ACHN (cell line): Measurements from ENCODE around the gene GIGYF1.
"Not testable (repeated sequence)": the region's sequence is repeated elsewhere in the genome, so short reads cannot be mapped to it uniquely, and the experiment has no call there.

Experiments
- DNase-seq: peaks from one replicate; pipeline ENCODE4 v3.0.0-alpha.2; 2015
- in situ Hi-C: cut with HindIII; loops from 2 replicates; pipeline ENCODE4 v1.10.0; 2017; ENCODE audit warnings: low sequenced_read_pairs, low pct_ligation_motif_present, low pct_unique_long_range_greater_than_20kb

The GIGYF1 gene

DNA sequence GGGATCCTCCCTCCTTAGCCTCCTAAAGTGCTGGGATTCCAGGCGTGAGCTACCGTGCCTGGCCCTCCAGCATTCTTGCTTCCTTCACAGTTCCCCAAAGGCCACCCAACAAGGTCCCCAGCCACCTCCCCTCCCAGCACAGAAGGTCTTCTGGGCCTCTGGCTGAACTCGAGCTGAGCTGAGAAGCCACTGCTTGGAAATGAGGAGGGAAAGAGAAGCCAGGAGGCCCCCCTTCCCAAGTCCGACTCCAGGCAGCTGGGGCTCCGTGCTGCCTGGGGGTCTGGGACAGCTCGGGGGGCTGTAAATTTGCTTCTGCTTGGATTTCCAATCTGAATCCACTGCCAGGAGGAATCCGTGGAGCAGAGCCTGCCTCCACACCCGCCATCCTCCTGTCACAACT is 20.7 kb upstream of the GIGYF1 start:
- in situ Hi-C loops: loop anchor here (25.0 kb wide), 1 partner anchor 123 kb away; the partner anchor contains the start of gene EPHB4
- no peak for DNase-seq

GRCh38 chr7:100711369-100711768 is 17.3 kb upstream of the GIGYF1 start:
- no peak for DNase-seq
- in situ Hi-C loops: loop anchor here (25.0 kb wide), 1 partner anchor 126 kb away; the partner anchor contains the start of gene EPHB4

GRCh38 chr7:100710452-100710851 is 16.4 kb upstream of the GIGYF1 start:
- no peak for DNase-seq
- in situ Hi-C loops: loop anchor here (25.0 kb wide), 1 partner anchor 127 kb away; the partner anchor contains the start of gene EPHB4

GRCh38 chr7:100708395-100708794 is 14.3 kb upstream of the GIGYF1 start:
- no peak for DNase-seq
- in situ Hi-C loops: loop anchor here (25.0 kb wide), 1 partner anchor 129 kb away; the partner anchor contains the start of gene EPHB4

DNA sequence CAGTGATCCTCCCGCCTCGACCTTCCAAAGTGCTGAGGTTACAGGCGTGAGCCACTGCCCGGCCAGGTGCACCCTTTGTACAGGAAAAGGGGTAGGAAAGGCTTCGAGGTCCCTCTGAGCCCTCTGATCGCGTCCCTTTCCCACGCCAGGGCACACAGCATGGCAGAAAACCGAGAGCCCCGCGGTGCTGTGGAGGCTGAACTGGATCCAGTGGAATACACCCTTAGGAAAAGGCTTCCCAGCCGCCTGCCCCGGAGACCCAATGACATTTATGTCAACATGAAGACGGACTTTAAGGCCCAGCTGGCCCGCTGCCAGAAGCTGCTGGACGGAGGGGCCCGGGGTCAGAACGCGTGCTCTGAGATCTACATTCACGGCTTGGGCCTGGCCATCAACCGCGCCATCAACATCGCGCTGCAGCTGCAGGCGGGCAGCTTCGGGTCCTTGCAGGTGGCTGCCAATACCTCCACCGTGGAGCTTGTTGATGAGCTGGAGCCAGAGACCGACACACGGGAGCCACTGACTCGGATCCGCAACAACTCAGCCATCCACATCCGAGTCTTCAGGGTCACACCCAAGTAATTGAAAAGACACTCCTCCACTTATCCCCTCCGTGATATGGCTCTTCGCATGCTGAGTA is 12.7 kb upstream of the GIGYF1 start:
- DNase-seq: no peak
- in situ Hi-C loops: loop anchor here (25.0 kb wide), 1 partner anchor 131 kb away; the partner anchor contains the start of gene EPHB4

DNA sequence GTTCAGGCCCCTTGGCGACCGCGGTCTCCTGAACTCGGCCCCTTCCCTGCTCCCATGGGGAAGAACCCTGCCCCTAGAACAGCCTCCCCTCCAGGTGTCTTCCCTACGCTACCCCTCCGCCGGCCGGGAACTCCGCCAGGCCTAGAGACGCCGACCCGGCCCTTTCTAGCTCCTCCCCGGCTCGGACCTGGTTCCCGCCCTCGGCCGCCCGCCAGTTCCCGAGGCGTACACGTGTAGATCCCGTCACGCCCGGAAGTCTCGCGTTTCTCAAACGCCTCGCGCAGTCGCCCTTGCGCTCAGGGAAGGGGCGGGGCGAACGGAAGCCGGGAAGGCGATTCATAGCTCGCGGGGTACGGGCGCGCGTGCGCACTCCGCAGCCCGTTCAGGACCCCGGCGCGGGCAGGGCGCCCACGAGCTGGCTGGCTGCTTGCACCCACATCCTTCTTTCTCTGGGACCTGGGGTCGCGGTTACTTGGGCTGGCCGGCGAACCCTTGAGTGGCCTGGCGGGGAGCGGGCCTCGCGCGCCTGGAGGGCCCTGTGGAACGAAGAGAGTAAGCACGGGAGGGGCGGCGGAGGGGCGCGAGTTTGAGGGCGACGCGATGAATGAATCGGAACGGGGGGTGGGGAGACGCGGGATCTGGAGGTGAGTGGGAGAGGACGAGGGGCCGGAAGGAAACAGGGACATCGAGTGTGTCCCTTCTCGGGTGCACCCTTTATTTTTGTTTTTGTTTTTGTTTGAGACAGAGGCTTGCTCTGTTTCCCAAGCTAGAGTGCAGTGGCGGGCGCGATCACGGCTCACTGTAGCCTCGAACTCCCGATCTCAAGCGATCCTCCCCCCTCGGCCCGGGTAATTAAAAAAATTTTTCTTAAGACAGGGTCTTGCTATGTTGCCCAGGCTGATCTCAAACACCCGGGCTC is 12.0 kb upstream of the GIGYF1 start, which contains the start of gene POP7:
POP7 (plus strand) TSS at position 369 of the 919 bp plus-strand sequence. CDS start 710 bp downstream, outside the sequence.
- peak; percentile 100 for DNase-seq
- in situ Hi-C loops: loop anchor here (25.0 kb wide), 1 partner anchor 131 kb away; the partner anchor contains the start of gene EPHB4

DNA sequence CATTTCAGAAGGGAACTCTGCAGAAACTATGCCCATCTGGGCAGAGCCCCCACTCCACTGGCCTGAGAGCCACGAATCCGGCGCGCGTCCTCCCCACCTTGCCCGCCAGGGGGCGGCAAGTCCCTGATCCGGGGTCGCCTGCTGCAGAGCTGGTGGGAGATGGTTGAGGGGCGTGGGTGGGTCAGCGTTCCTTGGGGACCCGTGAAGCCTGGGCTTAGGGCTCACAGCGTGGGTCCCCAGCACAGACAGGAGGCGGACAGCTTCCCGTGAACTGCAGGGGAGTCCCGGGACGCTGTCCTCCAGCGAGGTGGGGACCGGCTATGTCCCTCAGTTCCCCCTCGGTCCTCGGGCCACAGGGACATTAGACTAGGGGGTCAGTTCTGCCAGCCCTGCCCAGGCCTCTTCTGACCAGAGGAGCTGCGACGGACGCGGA is 11.3 kb upstream of the GIGYF1 start:
- in situ Hi-C loops: loop anchor here (25.0 kb wide), 1 partner anchor 132 kb away; the partner anchor contains the start of gene EPHB4
- peak; percentile 72 for DNase-seq

DNA sequence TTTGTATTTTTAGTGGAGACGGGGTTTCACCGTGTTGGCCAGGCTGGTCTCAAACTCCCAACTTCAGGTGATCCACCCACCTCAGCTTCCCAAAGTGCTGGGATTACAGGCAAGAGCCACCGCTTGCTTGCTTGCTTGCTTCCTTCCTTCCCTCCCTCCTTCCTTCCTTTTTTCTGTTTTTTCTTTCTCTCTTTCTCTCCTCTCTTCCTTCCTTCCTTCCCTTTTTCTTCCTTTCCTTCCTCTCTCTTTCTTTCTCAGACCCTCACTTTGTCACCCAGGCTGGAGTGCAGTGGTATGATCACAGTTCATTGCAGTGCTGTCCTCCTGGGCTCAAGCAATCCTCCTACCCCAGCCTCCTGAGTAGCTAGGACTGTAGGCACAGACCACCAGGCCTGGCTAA is 7.0 kb upstream of the GIGYF1 start:
- not testable (repeated sequence) for DNase-seq
- in situ Hi-C loops: loop anchor here (25.0 kb wide), 1 partner anchor 136 kb away; the partner anchor contains the start of gene EPHB4

DNA sequence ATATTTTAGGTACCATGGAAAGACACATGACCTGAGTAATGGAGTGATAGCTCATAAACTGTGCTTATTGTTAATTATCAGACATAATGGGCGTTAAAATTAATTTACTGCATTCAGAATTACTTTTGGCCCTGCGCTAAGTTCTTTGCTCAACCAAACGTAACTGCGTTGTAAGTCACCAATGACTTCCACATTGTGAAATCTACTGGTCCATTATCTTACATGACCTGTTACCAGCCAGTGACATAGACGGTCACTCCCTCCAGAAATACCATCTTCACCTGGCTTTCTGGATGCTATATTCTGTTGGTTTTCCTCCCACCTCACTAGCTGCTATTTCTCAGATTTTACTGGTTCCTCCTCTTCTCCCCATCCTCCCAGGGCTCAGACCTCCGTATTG is 5.0 kb upstream of the GIGYF1 start:
- in situ Hi-C loops: no loop called here

DNA sequence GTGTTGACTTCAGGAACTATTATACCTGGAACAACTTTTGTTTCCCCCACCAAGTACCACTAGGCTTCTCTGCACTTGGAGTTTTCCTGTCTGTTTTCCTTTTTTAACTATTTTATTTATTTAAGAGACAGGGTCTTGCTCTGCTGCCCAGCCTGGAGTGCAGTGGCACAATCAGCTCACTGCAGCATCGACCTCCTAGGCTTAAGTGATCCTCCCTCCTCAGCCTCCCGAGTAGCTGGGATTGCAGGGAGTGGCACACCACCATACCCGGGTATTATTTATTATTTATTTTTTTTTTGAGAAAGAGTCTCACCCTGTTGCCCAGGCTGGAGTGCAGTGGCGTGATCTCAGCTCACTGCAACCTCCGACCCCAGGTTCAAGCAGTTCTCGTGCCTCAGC is 2.1 kb upstream of the GIGYF1 start:
- DNase-seq: no peak
- in situ Hi-C loops: no loop called here

More for the DNA sequence above, 5.0 kb upstream of the GIGYF1 start:
- no peak for DNase-seq

- in situ Hi-C loops: no loop called here
Observed at GRCh38 chr7:100693312-100694097, 545 bp downstream of the GIGYF1 start.

GRCh38 chr7:100692578-100692961 is 1.5 kb downstream of the GIGYF1 start:
- in situ Hi-C loops: no loop called here
- no peak for DNase-seq

More at GRCh38 chr7:100693312-100694097, 545 bp downstream of the GIGYF1 start:
- no peak for DNase-seq

DNA sequence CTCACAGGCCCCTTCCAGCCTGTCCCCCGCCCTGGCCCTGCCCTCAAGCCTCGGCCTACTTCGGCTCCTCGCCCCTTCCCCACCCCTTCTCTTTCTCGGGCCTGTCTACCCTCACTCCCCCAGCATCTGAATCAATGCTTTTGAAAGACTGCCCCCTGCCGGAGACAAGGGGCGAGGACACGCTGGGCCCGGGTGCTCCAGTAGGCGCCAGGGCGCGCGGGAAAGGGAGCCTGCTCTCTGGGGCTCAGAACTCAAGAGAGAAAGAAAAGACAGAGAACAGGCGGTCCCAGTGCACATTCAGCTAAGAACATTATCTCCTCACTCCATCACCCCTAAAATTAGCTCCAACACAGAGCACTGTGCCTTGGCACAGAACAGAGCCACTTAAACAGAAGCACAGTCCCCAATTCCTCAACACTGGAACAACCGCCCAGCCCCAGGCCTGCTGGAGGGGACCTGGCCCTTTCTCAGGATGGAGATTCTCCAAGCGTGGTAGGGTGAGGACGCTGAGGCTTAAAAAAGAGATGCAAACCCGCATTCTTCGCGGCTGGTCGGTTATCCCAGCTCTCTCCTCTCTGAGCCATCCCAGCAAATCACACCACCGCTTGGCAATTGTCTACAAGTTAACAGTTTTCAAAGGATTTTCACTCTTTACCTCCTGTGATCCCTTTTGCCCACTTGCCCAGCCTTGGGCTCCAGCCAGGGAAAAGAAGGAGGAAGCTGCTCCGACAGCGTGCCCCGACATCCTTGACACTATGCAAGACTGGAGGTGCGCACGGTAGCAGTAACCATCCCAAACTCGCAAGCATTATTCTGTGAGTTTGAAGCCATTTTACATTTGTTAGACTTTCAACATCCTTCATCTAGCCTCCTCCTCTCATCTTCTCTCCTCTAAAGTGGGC is 2.1 kb downstream of the GIGYF1 start:
- DNase-seq: peak; percentile 84
- in situ Hi-C loops: no loop called here

DNA sequence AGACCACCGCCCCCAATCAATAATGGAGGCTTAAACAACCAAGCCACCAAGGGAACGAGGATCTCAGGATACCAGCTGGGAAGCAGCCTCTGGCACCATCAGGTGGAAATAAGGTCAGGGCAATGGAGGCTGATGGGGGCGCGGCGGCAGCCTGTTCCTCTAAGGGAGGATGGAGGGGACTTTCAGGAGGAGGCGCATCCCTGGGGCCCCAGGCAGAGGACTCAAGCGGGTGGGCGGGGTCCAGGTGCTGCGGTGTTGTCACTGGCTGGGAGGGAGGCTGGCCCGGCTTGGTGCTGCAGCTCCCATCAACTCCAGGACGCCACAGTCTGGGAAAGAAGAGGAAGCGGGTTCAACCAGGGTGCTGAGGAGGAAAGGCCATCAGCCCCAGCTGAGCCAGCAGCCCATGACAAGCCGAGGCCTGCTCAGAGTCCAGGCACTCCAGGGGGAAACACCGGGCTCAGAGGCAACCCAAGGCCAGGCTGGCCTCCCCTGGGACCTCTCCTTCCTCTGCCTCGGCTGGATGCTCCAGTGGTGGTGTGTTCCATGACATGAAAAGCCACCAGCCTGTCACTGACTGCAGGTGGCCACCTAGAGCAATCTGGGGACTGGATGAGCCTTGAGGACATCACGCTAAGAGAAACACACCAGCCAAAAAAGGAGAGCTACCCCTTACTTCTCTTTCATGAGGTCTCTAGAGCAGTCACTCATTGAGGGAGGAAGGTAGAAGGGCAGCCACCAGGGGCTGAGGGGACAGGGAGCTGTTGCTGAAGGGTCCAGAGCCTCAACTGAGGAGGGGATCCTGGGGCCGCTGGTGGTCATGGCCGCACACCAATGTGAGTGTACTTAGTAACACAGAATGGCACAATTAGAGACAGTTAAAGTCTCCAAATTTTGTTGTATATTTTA is 4.6 kb downstream of the GIGYF1 start:
- no peak for DNase-seq
- in situ Hi-C loops: no loop called here

- DNase-seq: no peak
- in situ Hi-C loops: no loop called here
Observed at GRCh38 chr7:100688326-100688860, 5.7 kb downstream of the GIGYF1 start.

GRCh38 chr7:100687751-100688300 is 6.2 kb downstream of the GIGYF1 start:
- no peak for DNase-seq
- in situ Hi-C loops: no loop called here
